ENCODE results near the gene CCNYL1.
"Not testable (repeated sequence)": the region's sequence is repeated elsewhere in the genome, so short reads cannot be mapped to it uniquely, and the experiment has no call there.

Gene CCNYL1

GRCh38 chr2:207693641-207694249, 17.7 kb upstream of the CCNYL1 start:
- Histone ChIP-seq H3K79me2 (ENCODE audit: low read length) (no peaks in the 10 kb centered on the region), H3K27ac (ENCODE audit: low read length) (no peak overlapping the region), H2AFZ (ENCODE audit: low read depth, low read length) (no peak overlapping the region), H3K9ac (ENCODE audit: low read length) (no peak overlapping the region), H3K4me3 (ENCODE audit: low read length) (no peak overlapping the region), H4K20me1 (ENCODE audit: insufficient read depth, low read length) (no peaks in the 10 kb centered on the region), H3K4me1 (ENCODE audit: low read length) (peaks cover 14% of the 10 kb centered on the region), H3K4me2 (ENCODE audit: low read length) (no peak overlapping the region), H3K27me3 (ENCODE audit: low read depth, low read length) (no peaks in the 10 kb centered on the region), H3K9me3 (ENCODE audit: insufficient read depth, low read length) (no peaks in the 10 kb centered on the region), H3K36me3 (replicated peaks; ENCODE audit: low read depth, low read length) (no peaks in the 10 kb centered on the region)
- TF ChIP-seq EZH2phosphoT487 (IDR thresholded peaks at IDR 0.05; ENCODE audit: low read depth), result no peak
- TF ChIP-seq, protein P1, sequence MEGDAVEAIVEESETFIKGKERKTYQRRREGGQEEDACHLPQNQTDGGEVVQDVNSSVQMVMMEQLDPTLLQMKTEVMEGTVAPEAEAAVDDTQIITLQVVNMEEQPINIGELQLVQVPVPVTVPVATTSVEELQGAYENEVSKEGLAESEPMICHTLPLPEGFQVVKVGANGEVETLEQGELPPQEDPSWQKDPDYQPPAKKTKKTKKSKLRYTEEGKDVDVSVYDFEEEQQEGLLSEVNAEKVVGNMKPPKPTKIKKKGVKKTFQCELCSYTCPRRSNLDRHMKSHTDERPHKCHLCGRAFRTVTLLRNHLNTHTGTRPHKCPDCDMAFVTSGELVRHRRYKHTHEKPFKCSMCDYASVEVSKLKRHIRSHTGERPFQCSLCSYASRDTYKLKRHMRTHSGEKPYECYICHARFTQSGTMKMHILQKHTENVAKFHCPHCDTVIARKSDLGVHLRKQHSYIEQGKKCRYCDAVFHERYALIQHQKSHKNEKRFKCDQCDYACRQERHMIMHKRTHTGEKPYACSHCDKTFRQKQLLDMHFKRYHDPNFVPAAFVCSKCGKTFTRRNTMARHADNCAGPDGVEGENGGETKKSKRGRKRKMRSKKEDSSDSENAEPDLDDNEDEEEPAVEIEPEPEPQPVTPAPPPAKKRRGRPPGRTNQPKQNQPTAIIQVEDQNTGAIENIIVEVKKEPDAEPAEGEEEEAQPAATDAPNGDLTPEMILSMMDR (IDR thresholded peaks at IDR 0.05; ENCODE audit: low read depth, low read length), result no peak

DNA sequence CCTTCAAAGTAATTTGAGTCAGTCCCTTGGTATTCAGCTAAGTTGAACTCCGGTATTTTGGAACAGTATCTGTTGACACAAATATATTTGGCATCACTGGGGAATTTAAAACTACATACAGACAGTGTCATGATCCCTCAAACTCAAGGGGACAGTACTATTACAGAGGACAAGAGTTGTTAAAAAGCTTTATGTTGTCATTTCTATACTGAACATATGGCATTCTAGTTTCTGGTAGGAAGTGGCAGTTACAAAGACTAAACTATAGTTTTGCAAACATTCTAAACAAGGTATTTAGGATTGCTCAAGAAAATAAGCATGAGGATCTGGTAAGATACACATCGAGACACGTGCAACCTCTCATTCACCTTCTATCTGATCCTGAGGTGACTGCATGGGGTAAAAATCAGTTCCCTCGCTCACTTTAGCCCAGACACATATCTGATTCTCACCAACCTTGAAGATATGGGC, 16.6 kb upstream of the CCNYL1 start:
- Histone ChIP-seq H3K9me3 (ENCODE audit: insufficient read depth, low read length) (no peaks in the 10 kb centered on the region), H3K27me3 (ENCODE audit: low read depth, low read length) (no peaks in the 10 kb centered on the region), H3K4me1 (ENCODE audit: low read length) (0 out of 2 replicates have a peak, but pooled peaks cover 9% of the 10 kb centered on the region), H3K9ac (ENCODE audit: low read length) (no peak overlapping the region), H2AFZ (ENCODE audit: low read depth, low read length) (no peak overlapping the region), H3K79me2 (ENCODE audit: low read length) (no peaks in the 10 kb centered on the region), H4K20me1 (ENCODE audit: insufficient read depth, low read length) (no peaks in the 10 kb centered on the region), H3K4me3 (ENCODE audit: low read length) (no peak overlapping the region), H3K4me2 (ENCODE audit: low read length) (no peak overlapping the region), H3K27ac (ENCODE audit: low read length) (no peak overlapping the region), H3K36me3 (replicated peaks; ENCODE audit: low read depth, low read length) (no peaks in the 10 kb centered on the region)
- no peak for TF ChIP-seq EZH2phosphoT487 (IDR thresholded peaks at IDR 0.05; ENCODE audit: low read depth)
- TF ChIP-seq, protein P1 (IDR thresholded peaks at IDR 0.05; ENCODE audit: low read depth, low read length), result no peak

GRCh38 chr2:207695293-207695692, 16.1 kb upstream of the CCNYL1 start:
- 0 out of 2 replicates have a peak, but pooled peaks cover 9% of the 10 kb centered on the region for H3K4me1 ChIP-seq (ENCODE audit: low read length)
- no peaks in the 10 kb centered on the region for H3K9me3 ChIP-seq (ENCODE audit: insufficient read depth, low read length)
- no peaks in the 10 kb centered on the region for H3K36me3 ChIP-seq (replicated peaks; ENCODE audit: low read depth, low read length)
- TF ChIP-seq, protein P1 (IDR thresholded peaks at IDR 0.05; ENCODE audit: low read depth, low read length), result no peak
- H3K4me2 ChIP-seq (ENCODE audit: low read length), result no peak overlapping the region
- no peak overlapping the region for H3K4me3 ChIP-seq (ENCODE audit: low read length)
- H3K27ac ChIP-seq (ENCODE audit: low read length), result no peak overlapping the region
- no peaks in the 10 kb centered on the region for H3K27me3 ChIP-seq (ENCODE audit: low read depth, low read length)
- no peaks in the 10 kb centered on the region for H3K79me2 ChIP-seq (ENCODE audit: low read length)
- no peak overlapping the region for H3K9ac ChIP-seq (ENCODE audit: low read length)
- H4K20me1 ChIP-seq (ENCODE audit: insufficient read depth, low read length), result no peaks in the 10 kb centered on the region
- H2AFZ ChIP-seq (ENCODE audit: low read depth, low read length), result no peak overlapping the region

GRCh38 chr2:207696911-207697310, 14.5 kb upstream of the CCNYL1 start:
- not testable (repeated sequence) for H3K4me2 ChIP-seq (ENCODE audit: low read length); H3K36me3 ChIP-seq (replicated peaks; ENCODE audit: low read depth, low read length); H3K27me3 ChIP-seq (ENCODE audit: low read depth, low read length); H3K9ac ChIP-seq (ENCODE audit: low read length); H2AFZ ChIP-seq (ENCODE audit: low read depth, low read length); H4K20me1 ChIP-seq (ENCODE audit: insufficient read depth, low read length); H3K4me1 ChIP-seq (ENCODE audit: low read length); H3K9me3 ChIP-seq (ENCODE audit: insufficient read depth, low read length); H3K27ac ChIP-seq (ENCODE audit: low read length); H3K79me2 ChIP-seq (ENCODE audit: low read length); H3K4me3 ChIP-seq (ENCODE audit: low read length)

All from OCI-LY3 (cell line).